OCI-LY7 (cell line): Measurements from ENCODE around the gene PGC.

Source experiments
- CTCF ChIP-seq: fragments of 200-600 bp; sonication (generic); conservative IDR thresholded peaks from 2 replicates; pipeline ENCODE4 v1.5.1; 2014; ENCODE audit warnings: mild to moderate bottlenecking, antibody characterized with exemption, low read length, moderate library complexity, mixed read lengths
- EZH2phosphoT487 ChIP-seq: fragments of 200-600 bp; sonication (generic); IDR thresholded peaks from 2 replicates; pipeline ENCODE4 v1.6.1; 2018; ENCODE audit warnings: low read depth, borderline replicate concordance, mild to moderate bottlenecking, mixed run types, antibody characterized with exemption, low read length, moderate library complexity, mixed read lengths

GRCh38 chr6:41768545-41769308 is 21.5 kb upstream of the PGC start:
- no peak for TF ChIP-seq CTCF
- no peak for TF ChIP-seq EZH2phosphoT487
